Measurements from ENCODE around the gene SAT1. TPM values are rescaled to one million over a fixed set of nuclear protein-coding genes. Genes with fewer than 3 reads are reported as not detected.
A peak's percentile ranks its signal among the peaks of the same experiment; 100 is the strongest.

SAT1 gene
- total RNA-seq, 1 experiment from 2014 or later, result 55.2 TPM

DNA sequence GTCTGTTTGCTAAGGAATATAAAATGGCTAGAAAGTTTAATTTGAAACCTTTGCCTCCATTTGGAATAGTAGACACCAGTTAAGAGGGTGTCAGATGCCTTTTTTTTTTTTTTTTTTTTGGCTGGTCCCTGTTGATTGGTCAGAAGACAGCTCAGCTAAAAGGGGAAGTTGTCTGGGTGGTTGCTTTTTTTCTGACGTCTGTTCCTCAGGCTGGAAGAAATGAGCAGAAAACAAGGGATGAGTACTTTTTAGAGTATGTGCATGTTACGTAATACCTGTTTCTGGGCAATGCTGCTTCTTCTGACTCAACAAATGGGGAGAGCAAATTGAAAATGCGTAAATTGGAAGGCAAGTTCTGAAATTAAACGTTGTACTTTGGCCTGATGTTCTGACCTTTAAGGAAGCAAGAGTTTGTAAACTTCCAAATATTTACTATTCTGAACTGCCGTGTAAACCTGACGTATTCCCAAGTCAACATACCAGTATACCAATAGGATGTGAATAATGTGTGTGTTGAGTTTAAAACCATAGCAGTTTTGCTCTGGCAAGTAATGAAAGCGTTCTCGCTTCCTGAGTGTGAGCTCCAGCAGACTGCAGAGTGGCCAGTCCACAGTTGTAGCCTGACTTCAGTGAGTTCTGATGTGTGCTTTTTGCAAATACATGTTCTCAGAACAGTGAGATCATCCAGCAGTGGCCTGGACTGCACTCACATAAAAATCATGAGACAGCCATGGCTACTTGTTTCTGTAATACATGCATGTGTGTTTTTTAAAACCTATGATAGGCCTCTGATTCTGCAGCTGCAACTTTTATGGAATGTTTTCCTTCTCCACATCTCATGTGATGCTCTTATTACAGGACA, 1.7 kb downstream of the SAT1 start:
- Mint-ChIP-seq H3K4me1 (peaks cover 24 to 26% of the 10 kb centered on the region in 2 experiments), H3K27me3 (ENCODE audit: low read depth) (no peaks in the 10 kb centered on the region), H3K27ac (no peak overlapping the region), H3K36me3 (ENCODE audit: insufficient read depth in 1 of 3, low read depth in 3 of 3) (peaks cover 8 to 24% (median 24%) of the 10 kb centered on the region in 3 experiments; a peak in 6 of 7 replicates), H3K4me3 (peak overlapping the region; percentile 97 to 98; a peak in 4 of 5 replicates), H3K9me3 (no peaks in the 10 kb centered on the region)
- H2BK20ac ChIP-seq (ENCODE audit: low read depth, low read length, poor library complexity, severe bottlenecking), result no peak overlapping the region
- no peak overlapping the region for H2AFZ ChIP-seq (ENCODE audit: low read length)
- no peak overlapping the region for H4K5ac ChIP-seq (ENCODE audit: insufficient read length, low read depth, low read length)
- DNase-seq, result no peak
- no peak overlapping the region for H3K56ac ChIP-seq (ENCODE audit: insufficient read length, low read depth, low read length)
- H3T11ph ChIP-seq (ENCODE audit: low read length), result no peak overlapping the region
- no peaks in the 10 kb centered on the region for H4K20me1 ChIP-seq (ENCODE audit: control insufficient read depth, insufficient read depth, insufficient read length)
- TF ChIP-seq, protein P1, sequence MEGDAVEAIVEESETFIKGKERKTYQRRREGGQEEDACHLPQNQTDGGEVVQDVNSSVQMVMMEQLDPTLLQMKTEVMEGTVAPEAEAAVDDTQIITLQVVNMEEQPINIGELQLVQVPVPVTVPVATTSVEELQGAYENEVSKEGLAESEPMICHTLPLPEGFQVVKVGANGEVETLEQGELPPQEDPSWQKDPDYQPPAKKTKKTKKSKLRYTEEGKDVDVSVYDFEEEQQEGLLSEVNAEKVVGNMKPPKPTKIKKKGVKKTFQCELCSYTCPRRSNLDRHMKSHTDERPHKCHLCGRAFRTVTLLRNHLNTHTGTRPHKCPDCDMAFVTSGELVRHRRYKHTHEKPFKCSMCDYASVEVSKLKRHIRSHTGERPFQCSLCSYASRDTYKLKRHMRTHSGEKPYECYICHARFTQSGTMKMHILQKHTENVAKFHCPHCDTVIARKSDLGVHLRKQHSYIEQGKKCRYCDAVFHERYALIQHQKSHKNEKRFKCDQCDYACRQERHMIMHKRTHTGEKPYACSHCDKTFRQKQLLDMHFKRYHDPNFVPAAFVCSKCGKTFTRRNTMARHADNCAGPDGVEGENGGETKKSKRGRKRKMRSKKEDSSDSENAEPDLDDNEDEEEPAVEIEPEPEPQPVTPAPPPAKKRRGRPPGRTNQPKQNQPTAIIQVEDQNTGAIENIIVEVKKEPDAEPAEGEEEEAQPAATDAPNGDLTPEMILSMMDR (conservative IDR thresholded peaks at IDR 0.05), result no peak
- no peaks in the 10 kb centered on the region for H3K79me2 ChIP-seq (ENCODE audit: insufficient read depth, low read length)
- H3K4me2 ChIP-seq (ENCODE audit: insufficient read depth, insufficient read length, low read length), result peak overlapping the region; percentile 96
- H3K23me2 ChIP-seq (ENCODE audit: insufficient read length, low read depth, low read length, poor library complexity, severe bottlenecking), result peaks cover 3% of the 10 kb centered on the region
- H2BK15ac ChIP-seq (ENCODE audit: low read depth, low read length), result no peak overlapping the region
- no peak overlapping the region for H3K23ac ChIP-seq (ENCODE audit: insufficient read length, low read depth, low read length)
- no peak overlapping the region for H4K8ac ChIP-seq (replicated peaks; ENCODE audit: insufficient read length, low read depth, low read length)
- no peaks in the 10 kb centered on the region for H3K9me3 ChIP-seq (ENCODE audit: control insufficient read depth, low read depth, low read length)
- no peak overlapping the region for H3K27ac ChIP-seq (ENCODE audit: insufficient read length, low read depth, low read length)
- H2AK5ac ChIP-seq (ENCODE audit: insufficient read length, low read length), result no peak overlapping the region
- H2BK12ac ChIP-seq (ENCODE audit: insufficient read length, low read depth, low read length), result no peak overlapping the region
- H3K4ac ChIP-seq (ENCODE audit: low read depth, low read length), result no peak overlapping the region
- no peak overlapping the region for H2BK120ac ChIP-seq (ENCODE audit: low read depth, low read length, poor library complexity, severe bottlenecking)
- no peaks in the 10 kb centered on the region for H3K4me1 ChIP-seq (ENCODE audit: insufficient read depth, low read length)
- WGBS (ENCODE audit: extremely low coverage, insufficient read length, low lambda C conversion rate), result no CpG with 5 or more reads among the region's 8 CpGs
- no peak overlapping the region for H3K9ac ChIP-seq (ENCODE audit: extremely low read depth, insufficient read length, low read length)
- no peak overlapping the region for H3K14ac ChIP-seq (ENCODE audit: insufficient read depth, low read length)
- no peak overlapping the region for H2BK5ac ChIP-seq (ENCODE audit: insufficient read length, low read length)
- no peaks in the 10 kb centered on the region for H3K79me1 ChIP-seq (ENCODE audit: insufficient read depth, low read depth, low read length, poor library complexity, severe bottlenecking)
- no peaks in the 10 kb centered on the region for H3K27me3 ChIP-seq (ENCODE audit: insufficient read depth, low read length)
- H3K18ac ChIP-seq (ENCODE audit: insufficient read length, low read depth, low read length), result no peak overlapping the region
- no peak overlapping the region for H4K91ac ChIP-seq (ENCODE audit: insufficient read length, low read depth, low read length)

Data from H9 (cell line).